ENCODE results near the gene HSPB1.
"Not testable (repeated sequence)": the region's sequence is repeated elsewhere in the genome, so short reads cannot be mapped to it uniquely, and the experiment has no call there.

The HSPB1 gene

DNA sequence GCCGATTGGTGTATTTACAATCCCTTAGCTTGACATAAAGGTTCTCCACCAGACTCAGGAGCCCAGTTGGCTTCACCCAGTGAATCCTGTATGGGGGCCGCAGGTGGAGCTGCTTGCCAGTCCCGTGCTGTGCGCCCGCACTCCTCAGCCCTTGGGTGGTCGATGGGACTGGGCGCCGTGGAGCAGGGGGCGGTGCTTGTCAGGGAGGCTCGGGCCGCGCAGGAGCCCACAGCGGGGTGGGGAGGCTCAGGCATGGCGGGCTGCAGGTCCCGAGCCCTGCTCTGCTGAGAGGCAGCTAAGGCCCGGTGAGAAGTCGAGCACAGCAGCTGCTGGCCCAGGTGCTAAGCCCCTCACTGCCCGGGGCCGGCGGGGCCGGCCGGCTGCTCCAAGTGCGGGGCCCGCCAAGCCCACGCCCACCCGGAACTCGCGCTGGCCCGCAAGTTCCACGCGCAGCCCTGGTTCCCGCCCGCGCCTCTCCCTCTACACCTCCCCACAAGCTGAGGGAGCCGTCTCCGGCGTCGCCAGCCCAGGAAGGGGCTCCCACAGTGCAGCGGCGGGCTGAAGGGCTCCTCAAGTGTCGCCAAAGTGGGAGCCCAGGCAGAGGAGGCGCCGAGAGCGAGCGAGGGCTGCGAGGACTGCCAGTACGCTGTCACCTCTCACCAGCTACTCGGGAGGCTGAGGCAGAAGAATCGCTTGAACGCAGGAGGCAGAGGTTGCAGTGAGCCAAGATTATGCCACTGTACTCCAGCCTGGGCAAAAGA is 7.0 kb downstream of the HSPB1 start:
- FAIRE-seq: not testable (repeated sequence)

GRCh38 chr7:76310102-76310957 is 7.9 kb downstream of the HSPB1 start:
- no peak for FAIRE-seq

GRCh38 chr7:76311838-76312237 is 9.4 kb downstream of the HSPB1 start:
- not testable (repeated sequence) for FAIRE-seq

- no peak for FAIRE-seq
Measured at GRCh38 chr7:76314042-76314721, 11.7 kb downstream of the HSPB1 start.

DNA sequence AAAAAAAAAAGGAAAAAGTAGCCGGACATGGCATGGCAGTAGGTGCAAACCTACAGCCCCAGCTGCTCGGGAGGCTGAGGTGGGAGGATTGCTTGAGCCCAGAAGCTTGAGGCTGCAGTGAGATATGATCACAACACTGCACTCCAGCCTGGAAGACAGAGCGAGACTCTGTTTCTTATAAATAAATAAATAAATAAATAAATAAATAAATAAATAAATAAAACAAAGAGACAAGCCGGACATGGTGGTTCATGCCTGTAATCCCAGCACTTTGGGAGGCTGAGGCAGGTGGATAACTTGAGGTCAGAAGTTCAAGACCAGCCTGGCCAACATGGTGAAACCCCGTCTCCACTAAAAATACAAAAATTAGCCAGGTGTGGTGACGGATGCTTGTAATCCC is 12.3 kb downstream of the HSPB1 start:
- FAIRE-seq: not testable (repeated sequence)

DNA sequence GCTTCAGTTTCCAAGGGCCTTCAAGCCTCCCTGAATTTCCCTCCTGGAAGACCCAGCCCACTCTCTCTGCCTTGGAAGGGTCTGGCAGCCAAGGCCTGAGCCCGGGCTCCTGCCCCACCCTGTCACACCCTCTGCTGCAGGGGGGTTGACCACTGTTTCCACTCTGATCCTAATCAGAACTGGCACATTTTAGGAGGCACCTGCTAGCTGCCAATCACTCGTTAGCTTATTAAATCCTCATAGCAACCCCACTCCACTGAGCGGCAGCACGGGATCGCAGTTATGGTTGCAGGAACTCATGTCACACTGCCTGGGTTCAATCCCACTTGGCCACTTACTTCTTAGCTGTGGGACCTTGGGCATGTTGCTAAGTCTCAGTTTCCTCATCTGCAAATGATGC is 12.9 kb downstream of the HSPB1 start:
- FAIRE-seq: no peak

DNA sequence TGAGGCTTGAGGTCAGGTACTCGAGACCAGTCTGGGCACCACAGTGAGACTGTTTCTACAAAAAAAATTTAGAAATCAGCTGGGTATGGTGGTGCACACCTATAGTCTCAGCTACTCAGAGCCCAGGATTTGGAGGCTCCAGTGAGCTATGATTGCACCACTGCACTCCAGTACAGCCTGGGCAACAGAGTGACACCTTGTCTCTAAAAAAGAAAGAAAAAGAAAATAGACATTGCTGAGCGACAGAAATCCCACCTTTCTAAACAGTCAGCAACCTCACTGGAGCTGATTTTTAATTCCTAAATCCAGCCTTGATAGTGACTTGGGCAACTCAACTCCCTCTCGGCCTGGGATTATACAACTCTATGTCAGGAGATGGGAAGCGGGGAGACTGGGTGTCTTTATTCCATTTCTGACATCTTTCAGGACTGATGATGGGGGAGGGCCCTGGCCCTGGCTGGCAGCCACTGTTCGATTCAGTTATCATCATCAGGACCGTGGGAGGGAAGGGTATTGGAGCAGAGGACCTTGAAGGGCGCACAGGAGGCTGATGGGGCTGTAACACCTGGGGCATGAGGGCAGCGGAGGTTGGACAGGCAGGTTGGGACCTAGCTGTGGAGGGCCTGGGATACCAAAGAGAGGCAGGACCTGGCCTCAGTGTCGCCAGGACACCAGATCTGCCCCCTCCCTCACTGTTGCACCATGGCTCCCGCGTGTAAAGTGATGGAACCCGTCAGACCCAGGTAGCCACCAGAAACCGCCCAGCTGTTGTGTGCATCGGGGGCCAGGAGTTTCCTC is 14.7 kb downstream of the HSPB1 start:
- FAIRE-seq: no peak

- FAIRE-seq: peak; percentile 73
Measured at GRCh38 chr7:76317782-76318487, 15.5 kb downstream of the HSPB1 start.

GRCh38 chr7:76318488-76319353 is 16.2 kb downstream of the HSPB1 start:
- FAIRE-seq: no peak

DNA sequence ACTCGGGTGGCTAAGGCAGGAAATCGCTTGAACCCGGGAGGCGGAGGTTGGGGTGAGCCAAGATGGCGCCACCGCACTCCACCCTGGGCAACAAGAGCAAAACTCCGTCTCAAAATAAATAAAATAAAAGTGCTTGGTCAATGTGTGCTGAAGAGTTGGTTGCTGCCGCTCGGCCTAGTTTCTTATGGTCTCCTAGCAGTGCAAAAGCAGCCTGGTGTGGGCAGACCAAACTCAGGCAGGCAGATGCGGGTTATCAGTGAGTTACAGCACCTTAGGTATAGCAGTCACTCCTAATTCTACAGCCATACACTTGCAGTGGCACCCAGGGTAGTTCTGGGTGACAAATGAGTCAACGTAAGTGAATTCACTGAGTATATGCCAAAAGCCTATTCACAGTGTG is 22.6 kb downstream of the HSPB1 start:
- FAIRE-seq: no peak

DNA sequence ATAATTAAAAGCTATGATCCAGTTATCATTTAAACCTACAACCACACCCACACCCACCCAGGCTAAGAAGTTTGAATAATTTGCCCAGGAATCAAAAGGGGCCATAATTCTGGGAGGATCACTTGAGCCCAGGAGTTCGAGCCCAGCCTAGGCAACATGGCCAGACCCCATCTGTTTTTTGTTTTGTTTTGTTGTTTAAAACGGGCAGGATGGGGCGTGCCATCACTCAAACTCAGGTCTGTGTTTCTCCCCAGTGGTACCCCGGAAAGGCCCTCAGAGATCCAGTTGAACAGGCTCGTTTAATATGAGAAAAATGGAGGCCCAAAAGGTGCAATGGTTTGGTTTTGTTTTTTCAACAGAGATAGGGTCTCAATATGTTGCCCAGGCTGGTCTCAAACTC is 23.3 kb downstream of the HSPB1 start:
- FAIRE-seq: no peak

GRCh38 chr7:76326646-76327233 is 24.3 kb downstream of the HSPB1 start:
- no peak for FAIRE-seq

DNA sequence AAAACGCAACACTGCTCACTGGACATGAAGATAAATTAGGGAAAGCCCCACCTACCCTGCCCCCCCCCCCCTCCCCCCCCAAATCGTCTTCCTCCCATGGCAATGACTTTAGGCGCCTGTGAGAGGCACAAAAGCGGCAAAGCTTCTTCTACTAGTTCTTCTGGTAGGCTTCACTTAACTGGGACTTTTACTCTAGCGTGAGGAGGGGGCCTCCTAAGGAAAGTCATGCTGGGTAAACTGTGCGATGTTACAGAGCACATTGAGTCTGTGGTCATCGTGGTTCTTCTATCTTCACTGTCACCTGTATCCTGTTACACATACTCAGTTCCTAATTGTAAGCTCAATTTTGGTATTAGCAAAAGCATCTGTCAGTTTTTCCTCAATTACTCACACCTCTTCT is 25.1 kb downstream of the HSPB1 start:
- no peak for FAIRE-seq

GRCh38 chr7:76328389-76328788 is 25.9 kb downstream of the HSPB1 start:
- FAIRE-seq: no peak

DNA sequence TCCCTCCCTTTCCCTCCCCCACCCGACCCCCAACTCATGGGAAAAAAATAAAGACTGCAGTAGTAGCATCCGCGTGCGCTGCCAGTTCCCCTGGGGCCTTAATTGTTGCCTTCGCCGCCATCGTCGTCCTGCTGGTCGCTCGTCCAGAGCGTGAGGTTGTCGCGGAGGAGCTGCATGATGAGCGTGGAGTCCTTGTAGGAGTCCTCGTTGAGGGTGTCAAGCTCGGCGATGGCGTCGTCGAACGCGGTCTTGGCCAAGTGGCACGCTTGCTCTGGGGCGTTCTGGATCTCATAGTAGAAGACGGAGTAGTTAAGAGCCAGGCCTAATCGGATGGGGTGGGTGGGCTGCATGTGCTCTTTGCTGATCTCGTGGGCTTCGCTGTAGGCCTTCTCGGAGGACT is 27.0 kb downstream of the HSPB1 start:
- FAIRE-seq: no peak

- FAIRE-seq: no peak
Measured at GRCh38 chr7:76330261-76330660, 27.8 kb downstream of the HSPB1 start.

- no peak for FAIRE-seq
Measured at GRCh38 chr7:76330673-76331072, 28.2 kb downstream of the HSPB1 start.

DNA sequence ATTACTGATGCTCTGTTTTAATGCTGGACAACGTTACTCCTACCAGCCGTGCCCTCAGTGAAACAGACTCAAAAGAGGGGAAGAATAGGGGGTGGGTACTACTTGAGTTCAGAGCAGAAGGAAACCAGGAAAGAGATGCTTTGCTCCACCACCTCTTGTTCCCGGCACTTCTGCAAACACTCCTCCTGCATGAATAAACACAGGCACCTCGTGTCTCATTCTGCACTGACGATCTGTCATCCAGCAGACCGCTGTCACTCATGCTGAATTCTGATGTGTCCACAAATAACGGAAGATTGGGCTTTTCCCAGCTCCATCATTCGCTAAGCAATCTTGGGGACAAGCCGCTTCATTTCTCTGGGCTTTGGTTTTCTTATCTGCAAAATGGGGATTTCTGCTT is 29.6 kb downstream of the HSPB1 start:
- FAIRE-seq: no peak

GRCh38 chr7:76333511-76334101 is 31.1 kb downstream of the HSPB1 start:
- no peak for FAIRE-seq

- FAIRE-seq: no peak
Measured at GRCh38 chr7:76334320-76334967, 32.0 kb downstream of the HSPB1 start.
